Measurements from ENCODE around the gene UQCRQ.

UQCRQ gene

DNA sequence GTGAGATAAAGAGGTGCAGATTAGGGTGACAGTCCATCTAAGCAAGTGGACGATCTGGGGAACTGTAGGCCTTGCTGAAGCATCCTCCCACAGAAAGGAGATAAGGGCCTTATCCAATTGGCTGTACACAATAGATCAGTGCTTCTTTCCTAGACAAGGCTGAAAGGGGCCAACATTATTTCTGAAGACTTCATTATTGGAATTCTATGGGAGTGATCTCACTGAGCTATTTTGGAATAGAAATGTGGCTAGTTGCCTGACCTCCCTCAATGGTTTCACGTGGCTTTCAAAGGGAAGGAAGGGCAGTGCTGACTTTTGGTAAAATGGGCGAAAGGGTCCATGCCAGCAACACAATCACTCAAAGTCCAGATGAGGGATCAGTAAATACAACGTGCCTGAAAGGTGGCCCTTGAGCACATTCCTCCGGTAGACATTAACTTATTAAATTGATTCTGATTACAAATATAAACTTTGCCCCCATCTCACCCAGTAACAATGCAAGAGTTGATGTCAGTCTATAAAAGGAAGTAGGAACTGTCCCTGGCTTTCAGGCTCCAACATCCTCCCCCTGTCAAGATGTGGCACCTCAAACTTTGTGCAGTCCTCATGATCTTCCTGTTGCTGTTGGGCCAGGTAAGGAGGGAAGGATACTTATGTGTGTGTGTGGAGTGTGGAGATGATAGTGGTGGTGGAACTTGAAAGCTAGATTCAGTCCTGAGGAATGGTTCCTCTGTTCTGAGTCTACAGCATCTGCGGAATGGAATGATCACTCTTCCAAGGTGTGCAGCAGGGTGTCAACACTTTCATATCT lies 6.9 kb downstream of the UQCRQ start, which contains the start of gene LEAP2:
Gene LEAP2, plus strand, starts transcription at position 550 of the 811 bp plus-strand sequence. Its CDS starts 27 bp downstream, at position 577.
- TF ChIP-seq, protein P1, sequence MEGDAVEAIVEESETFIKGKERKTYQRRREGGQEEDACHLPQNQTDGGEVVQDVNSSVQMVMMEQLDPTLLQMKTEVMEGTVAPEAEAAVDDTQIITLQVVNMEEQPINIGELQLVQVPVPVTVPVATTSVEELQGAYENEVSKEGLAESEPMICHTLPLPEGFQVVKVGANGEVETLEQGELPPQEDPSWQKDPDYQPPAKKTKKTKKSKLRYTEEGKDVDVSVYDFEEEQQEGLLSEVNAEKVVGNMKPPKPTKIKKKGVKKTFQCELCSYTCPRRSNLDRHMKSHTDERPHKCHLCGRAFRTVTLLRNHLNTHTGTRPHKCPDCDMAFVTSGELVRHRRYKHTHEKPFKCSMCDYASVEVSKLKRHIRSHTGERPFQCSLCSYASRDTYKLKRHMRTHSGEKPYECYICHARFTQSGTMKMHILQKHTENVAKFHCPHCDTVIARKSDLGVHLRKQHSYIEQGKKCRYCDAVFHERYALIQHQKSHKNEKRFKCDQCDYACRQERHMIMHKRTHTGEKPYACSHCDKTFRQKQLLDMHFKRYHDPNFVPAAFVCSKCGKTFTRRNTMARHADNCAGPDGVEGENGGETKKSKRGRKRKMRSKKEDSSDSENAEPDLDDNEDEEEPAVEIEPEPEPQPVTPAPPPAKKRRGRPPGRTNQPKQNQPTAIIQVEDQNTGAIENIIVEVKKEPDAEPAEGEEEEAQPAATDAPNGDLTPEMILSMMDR (IDR thresholded peaks at IDR 0.05; ENCODE audit: low read depth, low read length) = no peak
- H3K27ac ChIP-seq = no peak within 1 kb of the TSS
- no peaks in the 10 kb centered on the region for H3K9me3 ChIP-seq (ENCODE audit: severe bottlenecking)
- H3K4me3 ChIP-seq (ENCODE audit: low read depth, low read length) = no peak within 1 kb of the TSS
- no peaks in the 10 kb centered on the region for H3K27me3 ChIP-seq (ENCODE audit: insufficient read depth, low read depth, severe bottlenecking)
- no peak for DNase-seq
- H3K36me3 ChIP-seq = peaks cover 47% of the 10 kb centered on the region

DNA sequence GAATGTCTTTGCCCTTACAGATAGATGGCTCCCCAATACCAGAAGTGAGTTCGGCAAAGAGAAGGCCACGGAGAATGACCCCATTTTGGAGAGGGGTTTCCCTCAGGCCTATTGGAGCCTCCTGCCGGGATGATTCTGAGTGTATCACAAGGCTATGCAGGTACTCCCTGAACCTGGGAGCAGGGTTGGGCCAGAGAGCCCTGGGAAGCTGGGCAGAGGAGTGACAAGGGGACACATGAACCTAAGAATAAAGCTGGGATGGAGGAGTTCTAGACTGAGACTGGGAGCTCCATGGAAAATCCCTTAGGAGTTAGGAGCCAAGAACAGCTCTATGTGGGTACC lies 7.5 kb downstream of the UQCRQ start:
- TF ChIP-seq, protein P1 (IDR thresholded peaks at IDR 0.05; ENCODE audit: low read depth, low read length) = no peak
- Histone ChIP-seq H3K27me3 (ENCODE audit: insufficient read depth, low read depth, severe bottlenecking) (no peaks in the 10 kb centered on the region), H3K9me3 (ENCODE audit: severe bottlenecking) (no peaks in the 10 kb centered on the region), H3K4me3 (ENCODE audit: low read depth, low read length) (no peak overlapping the region), H3K36me3 (peaks cover 47% of the 10 kb centered on the region), H3K27ac (no peak overlapping the region)
- DNase-seq = no peak

DNA sequence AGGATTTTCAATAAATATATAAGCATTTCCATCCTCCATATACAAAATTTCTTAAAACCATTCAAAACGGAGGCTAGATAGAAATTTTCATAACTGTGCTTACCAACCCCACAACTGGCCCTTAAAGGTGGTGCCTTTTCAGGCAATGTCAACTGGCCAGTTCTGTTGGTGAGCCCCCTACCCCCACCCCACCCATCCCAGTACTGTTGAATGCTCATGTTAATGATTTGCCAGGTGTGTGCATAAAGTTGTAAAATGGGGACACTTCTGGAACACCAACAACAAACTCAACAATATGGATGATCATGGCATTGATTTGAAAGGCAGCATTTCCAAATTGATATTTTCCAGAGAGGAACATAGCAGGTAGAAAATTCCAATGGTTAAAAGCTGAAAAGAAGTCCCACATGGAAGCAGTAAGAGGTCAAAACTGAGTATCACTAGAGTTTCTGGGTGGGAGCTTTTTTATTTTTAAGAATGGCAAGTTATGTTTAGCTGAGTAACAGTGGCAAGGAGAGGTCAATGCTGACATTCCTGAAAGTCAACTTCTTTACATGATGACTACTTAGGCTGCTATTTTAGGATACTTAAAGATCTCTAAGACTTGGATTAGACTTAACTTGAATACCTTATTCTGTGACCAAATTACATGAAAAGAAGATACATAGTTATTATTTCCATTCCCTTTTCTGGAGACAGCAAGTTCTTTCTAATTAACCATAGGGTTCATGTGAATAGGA lies 9.7 kb downstream of the UQCRQ start:
- Histone ChIP-seq H3K27me3 (ENCODE audit: insufficient read depth, low read depth, severe bottlenecking) (no peaks in the 10 kb centered on the region), H3K9me3 (ENCODE audit: severe bottlenecking) (no peaks in the 10 kb centered on the region), H3K4me3 (ENCODE audit: low read depth, low read length) (no peak overlapping the region), H3K36me3 (peaks cover 40% of the 10 kb centered on the region), H3K27ac (no peak overlapping the region)
- DNase-seq = no peak
- TF ChIP-seq, protein P1 (IDR thresholded peaks at IDR 0.05; ENCODE audit: low read depth, low read length) = no peak

DNA sequence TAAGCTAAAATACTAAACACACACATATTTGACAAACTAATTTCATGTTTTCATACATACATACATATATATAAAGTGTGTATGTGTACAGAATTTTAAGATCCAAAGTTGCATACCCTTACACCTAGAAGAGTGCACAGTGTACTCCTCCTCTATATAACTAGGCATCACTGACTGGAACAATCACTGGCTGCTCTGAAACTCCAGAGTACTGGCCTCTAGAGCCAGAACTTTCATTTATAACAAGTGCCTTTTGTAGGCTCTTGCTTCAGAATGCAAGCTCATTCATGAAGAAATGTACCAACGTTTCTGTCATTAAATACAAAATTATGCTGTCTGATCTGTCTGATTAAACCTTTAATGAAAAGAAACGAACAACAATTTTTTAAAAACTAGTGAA lies 11.0 kb downstream of the UQCRQ start:
- no peak overlapping the region for H3K27ac ChIP-seq
- H3K27me3 ChIP-seq (ENCODE audit: insufficient read depth, low read depth, severe bottlenecking) = no peaks in the 10 kb centered on the region
- no peak for DNase-seq
- TF ChIP-seq, protein P1 (IDR thresholded peaks at IDR 0.05; ENCODE audit: low read depth, low read length) = no peak
- no peak overlapping the region for H3K4me3 ChIP-seq (ENCODE audit: low read depth, low read length)
- H3K9me3 ChIP-seq (ENCODE audit: severe bottlenecking) = no peaks in the 10 kb centered on the region
- peaks cover 40% of the 10 kb centered on the region for H3K36me3 ChIP-seq

DNA sequence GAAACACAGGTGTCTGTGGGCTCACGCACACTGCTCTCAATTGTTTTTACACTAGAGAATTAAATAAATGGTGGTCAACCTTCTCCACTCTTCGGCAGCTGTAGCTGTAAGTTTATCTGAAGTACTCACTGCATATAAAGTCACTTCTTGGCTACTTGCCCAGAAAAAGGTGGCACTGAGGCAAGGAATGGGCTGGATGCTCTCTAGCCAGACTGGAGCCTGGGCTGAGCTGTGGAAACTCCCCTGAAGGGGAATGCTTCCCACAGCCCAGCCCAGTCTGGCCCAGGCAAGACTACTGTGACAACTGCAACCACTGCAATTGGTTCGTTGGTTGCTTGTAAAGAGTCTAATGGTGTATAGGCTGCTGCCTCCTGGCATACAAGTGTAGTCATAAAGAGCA lies 11.5 kb downstream of the UQCRQ start:
- Histone ChIP-seq H3K36me3 (peaks cover 44% of the 10 kb centered on the region), H3K27ac (no peak overlapping the region), H3K4me3 (ENCODE audit: low read depth, low read length) (no peak overlapping the region), H3K9me3 (ENCODE audit: severe bottlenecking) (no peaks in the 10 kb centered on the region), H3K27me3 (ENCODE audit: insufficient read depth, low read depth, severe bottlenecking) (no peaks in the 10 kb centered on the region)
- TF ChIP-seq, protein P1 (IDR thresholded peaks at IDR 0.05; ENCODE audit: low read depth, low read length) = no peak
- DNase-seq = no peak

Data from WERI-Rb-1 (cell line).